GM21367 (cell line): ENCODE results near the gene MDGA2.
"Not testable (repeated sequence)": the region's sequence is repeated elsewhere in the genome, so short reads cannot be mapped to it uniquely, and the experiment has no call there.

Experiments used
- ATAC-seq: cut with Tn5 transposase; IDR thresholded peaks from one replicate; pipeline ENCODE4 v1.9.1; 2021; ENCODE audit not compliant: unreplicated experiment

The MDGA2 gene

DNA sequence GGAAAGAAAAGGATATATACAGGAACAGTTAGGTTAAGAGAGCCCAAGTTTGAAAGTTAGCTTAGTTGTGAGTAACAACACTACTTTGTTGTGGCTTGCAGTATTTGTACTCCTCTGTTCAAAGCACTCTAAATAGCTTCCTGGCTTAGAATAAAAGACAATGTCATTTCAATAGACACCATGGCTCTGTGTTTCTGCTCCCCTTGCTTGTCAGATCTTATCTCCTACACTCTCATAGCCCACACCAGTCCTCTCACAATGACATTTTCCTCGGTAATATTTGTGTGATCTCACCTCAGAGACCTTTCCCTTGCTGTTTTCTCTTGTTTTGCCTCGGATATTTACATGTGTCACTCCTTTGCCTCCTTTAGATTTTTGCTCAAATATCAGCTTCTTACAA is 418.4 kb downstream of the MDGA2 start:
- ATAC-seq, result no peak

DNA sequence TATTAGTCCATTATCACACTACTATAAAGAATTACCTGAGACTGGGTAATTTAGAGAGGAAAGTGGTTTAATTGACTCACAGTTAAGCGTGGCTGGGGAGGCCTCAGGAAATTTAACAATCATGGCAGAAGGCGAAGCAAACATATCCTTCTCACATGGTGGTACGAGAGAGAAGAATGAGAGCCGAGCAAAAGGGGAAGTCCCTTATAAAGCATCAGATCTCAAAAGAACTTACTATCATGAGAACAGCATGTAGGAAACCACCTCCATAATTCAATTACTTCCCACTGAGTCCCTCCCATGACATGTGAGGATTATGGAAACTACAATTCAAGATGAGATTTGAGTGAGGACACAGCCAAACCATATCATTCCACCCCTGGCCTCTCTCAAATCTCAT is 422.6 kb downstream of the MDGA2 start:
- ATAC-seq, result no peak

DNA sequence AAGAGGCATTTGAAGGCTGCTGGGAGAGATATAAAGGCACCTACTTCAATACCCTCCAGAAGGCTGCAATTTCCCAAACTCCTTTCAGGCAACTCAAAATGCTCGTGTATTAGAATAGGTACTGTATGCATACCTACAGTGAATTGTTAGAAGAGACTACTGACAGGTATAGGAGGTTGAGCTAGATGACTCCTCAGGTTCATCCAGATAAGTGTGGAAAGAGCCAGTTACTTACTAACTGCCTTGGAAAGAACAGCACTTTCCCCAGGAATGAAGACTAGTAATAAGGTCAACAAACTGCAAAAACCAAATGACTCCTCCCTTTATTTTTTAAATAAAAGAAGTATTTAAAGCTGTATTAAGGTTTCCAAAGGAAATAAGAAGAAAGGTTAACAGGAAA is 429.0 kb downstream of the MDGA2 start:
- no peak for ATAC-seq

DNA sequence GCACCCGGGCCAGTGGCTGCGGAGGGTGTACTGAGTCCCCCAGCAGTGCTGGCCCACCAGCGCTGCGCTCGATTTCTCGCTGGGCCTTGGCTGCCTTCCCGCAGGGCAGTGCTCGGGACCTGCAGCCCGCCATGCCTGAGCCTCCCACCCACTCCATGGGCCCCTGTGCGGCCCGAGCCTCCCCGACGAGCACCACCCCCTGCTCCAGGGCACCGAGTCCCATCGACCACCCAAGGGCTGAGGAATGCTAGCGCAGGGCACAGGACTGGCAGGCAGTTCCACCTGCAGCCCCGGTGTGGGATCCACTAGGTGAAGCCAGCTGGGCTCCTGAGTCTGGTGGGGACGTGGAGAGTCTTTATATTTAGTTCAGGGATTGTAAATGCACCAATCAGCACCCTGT is 432.8 kb downstream of the MDGA2 start:
- ATAC-seq, result not testable (repeated sequence)

DNA sequence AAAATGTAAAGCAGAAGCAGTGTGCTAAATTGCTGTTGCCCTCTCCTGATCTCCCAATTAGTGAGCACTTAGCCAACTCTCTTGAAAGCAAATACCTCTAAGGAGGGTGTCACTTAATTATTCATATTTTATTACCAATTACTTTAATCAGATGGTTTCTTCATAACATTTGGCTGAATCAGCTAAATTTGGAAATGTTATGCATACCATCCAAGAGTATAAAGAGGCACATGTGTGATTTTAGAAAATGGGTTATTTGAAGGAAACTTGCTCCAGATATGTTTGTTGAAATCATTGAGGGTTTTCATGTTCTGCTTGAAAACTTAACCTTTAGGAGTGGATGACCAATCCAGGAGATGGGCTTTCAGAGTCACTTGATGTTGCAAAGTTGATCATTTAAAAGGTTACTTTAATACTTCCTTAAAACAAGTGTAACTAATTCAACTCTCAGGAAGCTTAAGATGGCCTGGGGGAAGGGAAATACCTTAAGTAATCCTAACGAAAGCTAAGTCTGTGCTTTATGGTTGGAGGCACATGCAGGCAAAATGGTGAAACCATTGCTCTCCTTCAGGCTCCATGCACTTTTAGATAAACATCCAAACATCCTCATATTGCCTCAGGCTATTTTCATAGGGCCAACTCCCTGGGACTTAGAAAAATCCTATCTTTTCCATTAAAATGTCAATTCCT is 434.5 kb downstream of the MDGA2 start:
- no peak for ATAC-seq

DNA sequence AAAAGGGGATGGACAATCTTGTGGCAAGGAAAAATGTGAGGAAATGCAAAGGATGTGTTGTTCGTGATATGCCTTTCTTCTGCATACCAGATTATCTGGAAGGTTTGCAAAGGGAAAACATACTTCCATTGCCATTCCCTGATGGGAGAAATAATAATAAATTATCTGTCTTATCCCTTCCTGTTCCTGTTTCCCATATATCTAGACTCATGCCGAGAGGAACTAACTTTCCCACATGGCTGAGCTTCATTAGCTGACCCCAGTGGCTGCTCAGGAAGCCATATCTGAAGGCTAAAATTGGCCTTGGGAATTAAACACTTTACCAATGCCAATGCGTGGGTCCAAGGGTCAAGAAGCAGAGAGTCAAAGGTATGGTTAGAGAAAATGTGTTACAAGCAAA is 439.8 kb downstream of the MDGA2 start:
- ATAC-seq, result no peak

DNA sequence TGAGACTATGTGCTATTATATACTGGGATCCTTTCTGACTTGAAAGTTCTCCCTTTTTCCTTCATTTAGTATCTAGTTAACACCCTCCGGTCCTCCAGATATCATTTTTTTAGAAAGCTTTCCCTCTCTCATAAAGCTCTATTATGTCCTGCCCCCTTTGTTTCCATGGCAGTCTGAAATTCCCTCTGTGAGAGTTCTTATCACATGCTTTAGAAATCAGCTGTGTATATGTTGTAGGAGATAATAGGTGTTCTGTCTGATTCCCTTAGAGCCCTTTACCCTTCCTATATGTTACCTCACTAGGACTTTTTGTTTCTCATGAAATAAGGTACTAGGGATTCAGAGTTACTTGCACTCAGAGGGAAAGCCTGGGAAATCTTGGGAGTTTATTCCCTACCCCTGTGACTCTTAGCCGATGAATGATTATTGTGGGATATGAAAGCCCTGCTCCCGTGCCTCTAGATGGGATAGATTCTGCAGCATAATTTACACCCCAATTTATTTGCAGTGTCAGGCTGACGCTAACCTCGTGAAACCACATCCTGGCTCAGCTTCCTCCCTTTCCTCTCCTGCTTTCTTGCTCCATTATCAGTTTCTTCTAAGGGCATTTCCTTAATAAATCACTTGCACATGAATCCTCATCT is 448.4 kb downstream of the MDGA2 start:
- no peak for ATAC-seq

DNA sequence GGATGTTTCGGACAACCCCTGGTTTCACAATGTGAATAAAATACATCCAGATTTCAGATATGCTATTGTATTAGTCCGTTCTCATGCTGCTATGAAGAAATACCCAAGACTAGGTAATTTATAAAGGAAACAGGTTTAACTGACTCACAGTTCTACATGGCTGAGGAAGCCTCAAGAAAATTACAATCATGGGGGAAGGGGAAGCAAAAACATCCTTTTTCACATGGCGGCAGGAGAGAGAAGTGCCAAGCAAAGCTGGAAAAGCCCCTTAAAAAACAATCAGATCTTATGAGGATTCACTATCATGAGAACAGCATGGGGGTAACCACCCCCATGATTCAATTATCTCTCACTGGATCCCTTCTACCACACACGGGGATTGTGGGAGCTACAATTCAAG is 451.7 kb downstream of the MDGA2 start:
- ATAC-seq, result no peak

DNA sequence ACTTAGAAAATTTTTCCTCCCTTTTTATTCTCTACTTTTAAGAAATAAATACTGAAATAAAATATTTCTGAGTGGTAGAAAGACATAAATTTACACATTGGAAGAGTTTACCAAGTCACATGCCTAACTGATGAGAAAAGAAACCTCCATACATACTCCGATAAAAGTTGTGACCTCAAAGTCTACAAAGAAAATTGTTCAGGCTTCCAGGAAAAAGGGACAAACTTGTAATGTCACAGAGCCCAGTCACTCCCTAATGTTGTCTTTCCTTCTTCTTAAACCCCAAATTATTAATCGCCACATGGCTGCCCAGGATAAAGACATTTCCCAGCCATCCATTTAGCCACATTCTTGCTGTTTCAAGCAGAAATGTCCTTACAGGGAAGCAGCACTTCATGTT is 455.3 kb downstream of the MDGA2 start:
- no peak for ATAC-seq

DNA sequence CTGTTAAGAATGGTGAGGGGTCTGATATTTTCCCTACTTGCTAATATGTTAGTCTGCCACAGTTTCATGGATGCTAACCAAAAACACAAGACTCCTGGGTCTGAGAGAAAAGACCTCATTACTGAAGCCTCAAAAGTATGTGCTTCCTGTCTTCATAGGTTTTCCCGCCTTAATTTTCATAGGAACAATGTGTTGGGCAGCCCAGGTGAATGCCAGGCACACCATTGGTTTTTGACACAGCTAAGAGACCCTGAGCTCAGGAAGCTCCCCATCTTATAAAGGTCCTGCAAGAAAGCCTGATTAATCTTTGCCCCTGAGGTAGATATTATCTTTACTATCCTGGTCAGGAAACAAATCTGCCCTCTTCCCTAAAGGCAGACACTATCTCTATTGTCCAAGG is 464.1 kb downstream of the MDGA2 start:
- ATAC-seq, result no peak

DNA sequence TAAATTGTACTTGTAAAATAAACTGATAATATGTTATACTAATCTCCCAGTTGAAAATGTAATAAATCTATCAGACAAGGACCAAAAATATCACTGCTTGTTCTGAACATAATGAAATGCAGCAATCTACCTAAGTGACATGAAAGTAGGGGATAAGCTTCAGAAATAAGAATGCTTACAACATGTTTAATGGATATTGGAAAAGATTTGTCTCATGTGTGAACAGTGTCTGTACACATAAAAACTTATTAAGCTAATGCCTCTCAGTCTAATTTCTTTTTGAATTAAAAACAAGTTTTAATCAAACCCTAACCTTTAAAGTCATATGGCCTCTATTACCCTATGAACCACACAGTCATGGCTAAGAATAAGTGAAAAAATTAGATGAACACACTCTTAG is 465.3 kb downstream of the MDGA2 start:
- ATAC-seq, result no peak

DNA sequence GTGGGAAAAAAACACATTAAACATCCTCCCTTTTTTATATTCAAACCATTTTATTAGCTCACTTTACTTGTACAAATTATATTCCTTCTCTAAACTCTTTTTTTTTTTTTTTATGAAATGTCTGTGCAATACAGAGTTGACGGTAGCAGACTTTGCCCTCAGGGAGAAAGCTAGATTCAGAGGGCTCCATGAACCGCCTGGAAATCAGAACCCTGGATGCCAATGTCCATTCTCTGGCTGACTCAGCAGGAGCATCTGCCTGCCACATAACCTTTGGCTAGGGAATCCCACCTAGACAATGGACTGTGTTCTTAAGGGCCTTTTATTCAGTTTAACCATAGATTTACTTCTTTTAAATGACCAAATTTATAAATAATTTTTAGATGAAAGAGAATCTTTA is 467.0 kb downstream of the MDGA2 start:
- ATAC-seq, result no peak

DNA sequence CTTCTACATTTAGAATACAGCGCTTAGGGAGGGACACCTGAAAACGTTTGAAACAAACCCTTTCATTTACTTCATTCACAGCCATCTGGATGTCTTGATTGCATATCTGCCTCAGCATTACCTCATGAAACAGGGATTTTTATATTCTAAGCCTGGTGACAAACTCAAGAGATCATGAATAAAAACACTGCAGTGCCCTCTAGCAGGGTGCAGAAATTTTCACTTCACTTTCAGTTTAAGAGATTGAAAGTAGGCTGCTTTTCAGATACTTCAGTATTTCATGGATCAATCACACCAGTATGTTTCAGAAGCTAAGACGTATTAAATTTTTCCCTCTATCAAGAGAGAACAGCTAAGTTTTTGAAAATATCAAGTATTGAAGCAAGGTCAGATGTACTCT is 467.8 kb downstream of the MDGA2 start:
- ATAC-seq, result no peak

DNA sequence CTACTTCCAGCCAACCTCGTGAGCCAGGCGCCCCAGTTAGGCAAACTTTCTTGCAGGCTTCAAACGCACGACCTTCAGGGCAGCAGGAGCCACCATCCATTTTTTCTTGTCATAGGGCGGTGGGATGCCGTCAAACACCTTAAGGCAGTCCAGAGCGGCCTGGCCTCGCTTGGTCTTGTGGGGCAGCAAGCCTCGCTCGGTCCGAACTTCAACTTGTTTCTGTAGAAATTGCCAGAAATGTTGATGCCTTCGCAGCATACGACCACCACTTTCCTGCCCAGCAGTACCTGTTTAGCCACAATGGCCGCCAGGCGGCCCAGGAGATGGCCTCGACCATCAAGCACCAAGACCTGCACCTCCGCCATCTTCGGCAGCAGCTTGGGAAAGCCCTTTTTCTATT is 474.7 kb downstream of the MDGA2 start:
- no peak for ATAC-seq

DNA sequence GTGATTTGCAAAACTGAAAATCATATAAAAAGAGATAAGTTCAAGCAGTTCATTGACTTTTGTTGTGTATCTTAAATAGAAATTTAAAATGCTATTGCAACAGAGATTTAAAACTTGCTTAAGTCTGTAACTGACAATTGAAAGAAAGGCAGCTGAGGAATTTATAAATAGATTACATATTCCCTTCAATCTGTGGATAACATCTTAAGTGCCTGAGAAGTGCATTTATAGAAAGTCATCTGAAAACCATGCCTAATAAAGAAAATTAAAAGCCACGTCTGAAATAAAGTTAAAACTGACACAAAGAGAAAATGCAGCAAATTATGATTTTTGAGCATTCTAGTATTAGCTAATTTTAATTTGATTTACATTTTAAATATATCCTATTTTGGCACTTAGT is 479.8 kb downstream of the MDGA2 start:
- ATAC-seq, result no peak

DNA sequence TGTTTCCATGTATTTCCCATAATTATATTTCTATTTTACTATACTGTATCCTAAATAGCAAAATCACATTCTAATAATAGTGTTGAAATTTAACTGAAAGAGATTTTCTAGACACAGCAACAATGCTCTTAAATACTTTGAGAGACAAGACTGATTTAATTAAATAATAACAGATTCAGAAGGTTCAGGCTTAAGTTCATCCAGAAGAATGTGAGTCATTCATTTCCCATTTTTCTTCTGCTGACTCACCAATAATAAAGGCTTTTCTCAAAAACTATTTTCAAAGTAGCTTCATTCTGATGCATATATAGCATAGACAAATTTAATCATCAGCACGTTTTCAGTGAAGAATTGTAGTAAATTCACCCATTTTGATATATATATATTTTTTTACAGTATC is 481.4 kb downstream of the MDGA2 start:
- ATAC-seq, result no peak

DNA sequence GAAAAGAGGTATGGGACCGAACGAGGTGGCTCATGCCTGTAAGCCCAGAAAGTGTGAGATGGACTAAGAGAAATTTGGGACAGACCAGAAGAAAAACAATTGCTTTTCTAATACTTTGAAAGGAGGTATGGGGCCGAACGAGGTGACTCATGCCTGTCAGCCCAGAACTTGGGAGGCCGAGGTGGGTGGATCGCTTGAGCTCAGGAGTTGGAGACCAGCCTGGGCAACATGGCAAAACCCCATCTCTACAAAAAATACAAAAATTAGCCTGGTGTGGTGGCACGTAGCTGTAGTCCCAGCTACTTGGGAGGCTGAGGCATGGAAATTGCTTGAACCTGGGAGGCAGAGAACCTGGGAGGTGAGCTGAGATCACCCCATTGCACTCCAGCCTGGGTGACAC is 483.2 kb downstream of the MDGA2 start:
- ATAC-seq, result not testable (repeated sequence)

DNA sequence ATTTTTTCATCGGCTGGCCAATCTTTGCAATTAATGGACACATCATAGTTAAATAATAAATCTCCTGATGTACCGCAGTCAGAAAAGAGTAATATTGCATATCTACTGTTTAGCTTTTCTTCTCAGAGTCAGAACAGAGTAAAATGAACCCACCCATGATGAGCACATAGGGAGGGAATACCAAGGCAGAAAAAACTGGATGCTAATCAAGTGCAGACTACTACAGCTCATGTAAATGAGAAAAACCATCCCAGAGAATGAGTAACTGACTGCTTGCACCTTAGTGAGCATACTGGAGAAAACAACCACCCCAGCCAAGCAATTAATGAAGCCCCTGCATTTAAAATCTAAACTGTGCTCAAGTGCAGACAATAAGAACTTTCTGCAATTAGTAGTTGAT is 483.7 kb downstream of the MDGA2 start:
- ATAC-seq, result no peak

DNA sequence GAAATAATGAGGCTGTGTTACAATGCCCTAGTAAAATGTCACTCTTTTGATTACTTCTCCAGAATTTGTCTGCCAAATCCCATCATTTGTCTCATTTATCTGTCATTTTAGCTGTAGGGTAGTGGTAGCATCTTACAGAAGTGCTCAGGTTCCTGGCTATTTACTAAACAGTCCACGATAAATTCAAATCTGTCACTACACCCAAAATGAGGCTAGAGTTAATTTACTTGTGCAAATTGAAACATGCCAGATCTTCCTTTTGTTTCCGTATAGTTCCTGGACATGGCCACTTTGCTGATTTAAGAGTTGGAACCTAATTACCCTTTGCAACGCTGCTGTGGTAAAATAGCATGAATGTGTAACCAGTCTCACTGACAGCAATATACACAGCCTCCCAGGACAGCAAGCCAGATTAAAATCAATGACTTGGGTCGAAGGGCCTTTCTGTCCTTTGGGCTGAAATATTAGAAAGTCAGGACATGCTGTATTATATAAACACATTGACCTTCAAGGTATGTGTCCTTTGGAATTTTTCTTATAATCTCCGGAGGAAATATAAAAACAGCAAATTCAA is 485.4 kb downstream of the MDGA2 start:
- no peak for ATAC-seq

DNA sequence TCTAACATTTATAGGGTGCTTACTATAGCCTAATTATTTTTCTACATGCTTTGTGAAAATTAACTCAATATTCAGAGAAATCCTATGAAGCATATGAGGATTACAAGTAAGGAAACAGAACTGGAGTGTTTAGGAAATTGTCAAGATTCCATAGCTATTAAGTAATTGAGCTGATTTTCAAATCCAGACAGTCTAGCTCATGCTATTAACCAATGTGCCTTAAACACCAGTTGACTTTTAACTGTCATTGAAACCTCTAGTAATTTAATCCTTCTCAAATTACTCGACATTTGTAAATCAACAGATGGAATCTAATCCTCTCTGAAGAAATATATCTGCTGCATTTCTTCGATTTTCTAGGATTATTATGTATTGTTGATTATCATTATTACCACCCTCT is 488.9 kb downstream of the MDGA2 start:
- no peak for ATAC-seq

DNA sequence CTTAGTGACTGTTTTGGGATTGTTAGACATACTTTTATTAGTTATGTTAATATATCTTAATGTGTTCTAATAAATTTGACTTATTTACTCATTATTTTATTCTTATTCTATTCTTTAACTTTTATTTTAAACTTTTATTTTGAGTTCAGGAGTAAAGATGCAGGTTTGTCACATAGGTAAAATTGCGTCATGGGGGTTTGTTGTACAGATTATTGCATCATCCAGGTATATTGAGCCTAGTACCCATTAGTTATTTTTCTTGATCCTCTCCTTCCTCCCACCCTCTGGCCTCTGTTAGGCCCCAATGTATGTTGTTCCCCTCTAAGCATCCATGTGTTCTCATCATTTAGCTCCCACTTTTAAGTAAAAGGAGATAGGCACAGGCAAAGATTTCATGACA is 495.5 kb downstream of the MDGA2 start:
- no peak for ATAC-seq

DNA sequence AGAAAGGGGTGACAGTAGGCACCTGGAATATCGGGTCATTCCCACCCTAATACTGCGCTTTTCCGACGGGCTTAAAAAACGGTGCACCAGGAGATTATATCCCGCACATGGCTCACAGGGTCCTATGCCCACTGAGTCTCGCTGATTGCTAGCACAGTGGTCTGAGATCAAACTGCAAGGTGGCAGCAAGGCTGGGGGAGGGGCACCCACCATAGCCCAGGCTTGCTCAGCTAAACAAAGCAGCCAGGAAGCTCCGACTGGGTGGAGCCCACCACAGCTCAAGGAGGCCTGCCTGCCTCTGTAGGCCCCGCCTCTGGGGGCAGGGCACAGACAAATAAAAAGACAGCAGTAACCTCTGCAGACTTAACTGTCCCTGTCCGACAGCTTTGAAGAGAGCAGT is 503.5 kb downstream of the MDGA2 start:
- not testable (repeated sequence) for ATAC-seq

DNA sequence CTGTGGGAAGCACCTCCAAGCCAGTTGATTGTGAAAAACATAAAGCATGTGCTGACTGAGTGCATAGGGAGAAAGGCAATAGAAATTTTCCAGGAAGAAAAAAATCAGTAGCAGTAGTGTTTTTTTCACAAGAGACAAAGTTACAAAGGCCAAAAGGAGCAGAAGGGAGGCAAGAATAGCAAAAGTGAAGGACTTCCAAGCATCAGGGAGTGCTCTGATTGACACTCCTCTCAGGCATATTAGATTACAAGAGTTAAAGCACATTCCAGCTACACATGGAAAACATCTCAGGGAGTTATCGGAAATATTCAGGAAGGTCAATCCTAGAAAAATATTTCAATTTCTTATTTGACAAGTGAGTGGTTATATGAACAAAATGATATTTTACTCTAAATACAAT is 508.0 kb downstream of the MDGA2 start:
- ATAC-seq, result no peak
